ENCODE data around the gene GLYATL3.

GRCh38 chr6:49550492-49551077 lies 50.9 kb downstream of the GLYATL3 start, which contains the start of gene C6orf141:
- no peak for TF ChIP-seq POLR2A (IDR thresholded peaks at IDR 0.05)
- TF ChIP-seq CTCF (IDR thresholded peaks at IDR 0.05): no peak
